Retinal pigment epithelial cell (primary cell): ENCODE data around the gene ABCF1.

Experiments
- DNase-seq: peaks from one replicate; pipeline ENCODE4 v3.0.0-alpha.2; 2010; ENCODE audit warnings: low read depth
- H3K4me3 ChIP-seq: 2 replicates; pipeline ENCODE4 v1.5.1; 2011; ENCODE audit warnings: mild to moderate bottlenecking, low read length, control low read depth, moderate library complexity
- TF ChIP-seq, protein P1 (sequence below): conservative IDR thresholded peaks from 2 replicates; pipeline ENCODE4 v1.5.1; 2011; ENCODE audit warnings: low read depth, low read length, control low read depth, inconsistent platforms

ABCF1 gene

GRCh38 chr6:30601815-30602641 is 30.8 kb downstream of the ABCF1 start:
- TF ChIP-seq, protein P1, sequence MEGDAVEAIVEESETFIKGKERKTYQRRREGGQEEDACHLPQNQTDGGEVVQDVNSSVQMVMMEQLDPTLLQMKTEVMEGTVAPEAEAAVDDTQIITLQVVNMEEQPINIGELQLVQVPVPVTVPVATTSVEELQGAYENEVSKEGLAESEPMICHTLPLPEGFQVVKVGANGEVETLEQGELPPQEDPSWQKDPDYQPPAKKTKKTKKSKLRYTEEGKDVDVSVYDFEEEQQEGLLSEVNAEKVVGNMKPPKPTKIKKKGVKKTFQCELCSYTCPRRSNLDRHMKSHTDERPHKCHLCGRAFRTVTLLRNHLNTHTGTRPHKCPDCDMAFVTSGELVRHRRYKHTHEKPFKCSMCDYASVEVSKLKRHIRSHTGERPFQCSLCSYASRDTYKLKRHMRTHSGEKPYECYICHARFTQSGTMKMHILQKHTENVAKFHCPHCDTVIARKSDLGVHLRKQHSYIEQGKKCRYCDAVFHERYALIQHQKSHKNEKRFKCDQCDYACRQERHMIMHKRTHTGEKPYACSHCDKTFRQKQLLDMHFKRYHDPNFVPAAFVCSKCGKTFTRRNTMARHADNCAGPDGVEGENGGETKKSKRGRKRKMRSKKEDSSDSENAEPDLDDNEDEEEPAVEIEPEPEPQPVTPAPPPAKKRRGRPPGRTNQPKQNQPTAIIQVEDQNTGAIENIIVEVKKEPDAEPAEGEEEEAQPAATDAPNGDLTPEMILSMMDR = no peak
- DNase-seq = no peak
- no peak overlapping the region for H3K4me3 ChIP-seq

DNA sequence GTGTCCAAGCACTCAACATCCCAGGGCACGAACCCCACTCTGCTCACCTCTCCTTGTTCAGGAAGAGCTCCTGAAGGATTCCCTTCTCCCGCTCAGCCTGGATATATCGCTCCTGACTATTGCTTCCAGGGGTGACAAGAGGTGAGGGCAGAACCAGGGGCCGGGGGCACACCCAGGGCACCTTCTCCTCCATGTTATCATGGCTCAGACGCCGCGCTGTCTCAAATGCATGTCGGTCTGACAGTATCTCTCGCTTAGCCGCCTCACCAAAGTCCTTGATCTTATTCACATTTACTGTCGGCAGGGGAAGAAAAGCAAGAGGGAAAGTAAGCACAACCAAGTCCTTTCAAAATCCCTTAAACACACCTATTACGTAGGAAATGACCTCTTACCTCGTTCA is 32.7 kb downstream of the ABCF1 start:
- DNase-seq = no peak
- H3K4me3 ChIP-seq = no peak overlapping the region
- TF ChIP-seq, protein P1 = no peak

DNA sequence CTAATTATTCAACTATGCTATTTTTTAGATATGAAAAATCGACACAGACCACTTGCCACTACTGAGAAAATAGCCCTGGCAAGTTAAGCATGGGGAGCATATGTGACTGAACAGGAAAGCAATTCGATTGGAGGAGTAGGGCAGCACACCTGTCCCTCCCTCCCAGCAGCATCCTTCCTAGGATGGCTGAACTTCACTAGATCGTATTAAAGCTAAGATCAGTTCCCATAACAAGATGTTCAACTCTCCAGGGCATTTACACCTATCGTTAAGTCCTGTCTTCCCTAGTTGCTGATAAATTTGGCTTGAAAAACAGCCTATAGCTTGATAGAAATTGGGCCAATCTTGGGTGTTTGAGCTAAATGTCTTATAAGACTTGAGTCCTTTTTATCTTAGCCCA is 38.8 kb downstream of the ABCF1 start:
- TF ChIP-seq, protein P1 = no peak
- H3K4me3 ChIP-seq = no peak overlapping the region
- no peak for DNase-seq

DNA sequence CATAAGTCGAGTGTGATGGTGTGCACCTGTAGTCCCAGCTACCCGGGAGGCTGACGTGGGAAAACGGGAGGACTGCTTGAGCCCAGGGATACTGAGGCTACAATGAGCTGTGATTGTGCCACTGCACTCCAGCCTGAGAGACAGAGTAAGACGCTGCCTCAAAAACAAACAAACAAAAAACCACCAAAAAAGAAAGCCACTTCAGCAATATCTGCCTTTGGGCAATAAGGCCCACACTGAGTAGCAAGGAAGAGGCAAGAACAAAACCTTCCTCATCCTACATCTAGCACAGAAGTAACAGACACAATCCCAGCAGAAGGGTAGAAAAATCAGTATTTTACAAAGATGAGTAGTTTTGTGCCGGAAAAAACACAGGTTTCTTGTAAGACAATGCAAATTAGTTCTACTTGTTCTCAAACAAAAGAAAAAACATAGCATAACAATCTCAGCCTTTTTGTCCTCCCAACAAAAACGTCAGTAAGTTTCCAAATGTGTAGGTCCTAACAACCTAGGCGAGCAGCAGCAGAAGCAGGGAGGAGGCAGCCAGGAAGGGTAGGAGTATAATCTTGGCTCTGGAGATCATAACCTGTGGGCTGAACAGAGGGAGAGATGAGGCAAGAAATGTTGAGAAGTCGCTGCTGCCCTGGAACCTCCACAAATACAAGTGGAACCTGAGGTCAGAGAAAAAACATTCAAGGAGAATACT is 40.1 kb downstream of the ABCF1 start:
- no peak overlapping the region for H3K4me3 ChIP-seq
- TF ChIP-seq, protein P1 = no peak
- DNase-seq = no peak

DNA sequence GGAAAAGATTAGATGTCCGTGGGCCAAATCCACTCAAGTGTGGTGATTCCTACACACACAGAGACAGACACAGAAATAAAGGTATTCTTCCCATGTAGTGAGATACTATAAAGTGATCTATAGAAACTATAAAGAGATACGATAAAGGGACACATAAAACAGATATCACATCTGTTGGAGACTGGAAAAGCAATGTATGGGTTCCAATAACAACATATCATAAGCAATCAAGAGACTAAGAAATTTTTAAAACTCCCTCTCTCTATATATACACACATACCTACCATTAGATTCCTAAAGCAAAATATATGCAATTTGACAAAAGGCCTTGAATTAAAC is 40.6 kb downstream of the ABCF1 start:
- no peak for DNase-seq
- TF ChIP-seq, protein P1 = no peak
- H3K4me3 ChIP-seq = no peak overlapping the region

DNA sequence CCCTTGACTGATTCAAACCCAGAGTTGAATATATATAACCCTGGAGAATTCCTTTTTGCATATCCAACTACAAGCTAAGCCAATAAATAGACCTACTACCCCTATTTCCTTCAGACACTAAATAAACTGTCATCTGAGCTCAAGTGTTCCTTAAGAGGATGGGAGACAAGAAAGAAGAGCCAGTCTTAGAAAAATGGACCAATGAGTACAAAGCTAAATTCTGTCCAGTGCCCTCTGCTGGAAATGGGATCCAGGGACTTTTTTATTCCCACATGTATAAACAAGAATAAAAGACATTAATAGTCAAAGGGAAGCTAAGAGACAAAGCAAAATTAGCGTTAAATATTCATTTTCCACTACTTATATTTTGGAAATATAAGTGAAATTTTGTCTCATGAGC is 41.0 kb downstream of the ABCF1 start:
- DNase-seq = no peak
- TF ChIP-seq, protein P1 = peak; percentile 46
- H3K4me3 ChIP-seq = no peak overlapping the region
